Mammary epithelial cell (primary cell): ENCODE data around the gene PHF12.

Experiments
- CTCF ChIP-seq, 2 donors: IDR thresholded peaks in 1 of 2; conservative IDR thresholded peaks in 1 of 2; 2 replicates each; pipeline ENCODE4 v1.5.1; 2011 to 2012; ENCODE audit warnings: inconsistent platforms in 2 of 2, low read length in 2 of 2, mild to moderate bottlenecking in 2 of 2, control low read depth in 1 of 2, low read depth in 1 of 2; ENCODE audit not compliant: insufficient read depth in 1 of 2; ENCODE audit errors: extremely low read depth in 1 of 2
- EZH2 ChIP-seq: IDR thresholded peaks from 2 replicates; pipeline ENCODE4 v1.6.1; 2012; ENCODE audit warnings: low read length, inconsistent platforms, borderline replicate concordance

- no peak for TF ChIP-seq CTCF (conservative IDR thresholded peaks at IDR 0.05 in 1 of 2, IDR thresholded peaks at IDR 0.05 in 1 of 2; ENCODE audit: extremely low read depth in 1 of 2, insufficient read depth in 1 of 2, low read depth in 1 of 2, low read length in 2 of 2)
- TF ChIP-seq EZH2: no peak
Observed at GRCh38 chr17:28881533-28882056, 69.7 kb downstream of the PHF12 start.
